MCF 10A (cell line): ENCODE measurements around the gene GET4. TPM values are rescaled to one million over a fixed set of nuclear protein-coding genes. Genes with fewer than 3 reads are reported as not detected.

Source experiments
- BruUV-seq: library from RNA; stranded (reverse); fragments of 400-500 nt; replicated peaks from 2 replicates; lab custom pipeline; 2021; lab: Mats Ljungman, UMichigan
- CTCF ChIA-PET: fragments of 300-600 bp; sonication (Branson Sonifier 250); formaldehyde crosslinking; extraction: SDS; loops from one replicate; lab custom pipeline; 2021; ENCODE audit warnings: antibody characterized with exemption, inconsistent platforms; lab: Yijun Ruan, JAX
- POLR2A ChIA-PET: fragments of 300-600, 350-650 bp; sonication (Branson Sonifier 250); formaldehyde crosslinking; extraction: SDS; loops from one replicate; lab custom pipeline; 2020; ENCODE audit warnings: antibody characterized with exemption, inconsistent platforms; lab: Yijun Ruan, JAX
- DNase-seq: peaks from one replicate; pipeline ENCODE4 v3.0.0-alpha.2; 2018; ENCODE audit not compliant: unreplicated experiment
- H3K27ac Mint-ChIP-seq: one replicate; pipeline ENCODE4 v1.8.0; 2022; ENCODE audit warnings: mild to moderate bottlenecking, low read depth, mixed read lengths; ENCODE audit not compliant: unreplicated experiment
- H3K27me3 Mint-ChIP-seq: one replicate; pipeline ENCODE4 v1.8.0; 2022; ENCODE audit warnings: mixed read lengths; ENCODE audit not compliant: insufficient read depth, unreplicated experiment
- H3K36me3 Mint-ChIP-seq: one replicate; pipeline ENCODE4 v1.8.0; 2022; ENCODE audit warnings: mild to moderate bottlenecking, moderate library complexity, mixed read lengths; ENCODE audit not compliant: insufficient read depth, unreplicated experiment
- H3K4me1 Mint-ChIP-seq: one replicate; pipeline ENCODE4 v1.8.0; 2022; ENCODE audit warnings: mixed read lengths; ENCODE audit not compliant: insufficient read depth, unreplicated experiment
- H3K4me3 Mint-ChIP-seq: one replicate; pipeline ENCODE4 v1.8.0; 2022; ENCODE audit warnings: mild to moderate bottlenecking, moderate library complexity, mixed read lengths; ENCODE audit not compliant: unreplicated experiment
- H3K9me3 Mint-ChIP-seq: one replicate; pipeline ENCODE4 v1.8.0; 2022; ENCODE audit warnings: mixed read lengths; ENCODE audit not compliant: unreplicated experiment
- CTCF ChIP-seq: fragments of 200-600 bp; IDR thresholded peaks from one replicate; pipeline ENCODE4 v1.8.0; 2022; ENCODE audit warnings: antibody characterized with exemption, mild to moderate bottlenecking; ENCODE audit not compliant: unreplicated experiment
- intact Hi-C: fragments of 100-400 bp; cut with micrococcal nuclease; formaldehyde crosslinking; loops from 2 replicates; pipeline ENCODE4 v1.14.1; 2022
- total RNA-seq: library from RNA; stranded (reverse); gene quantifications from 2 replicates; pipeline ENCODE4 v1.2.3, GENCODE V29; 2022

Gene GET4
- total RNA-seq, 1 experiment from 2014 or later, result 32.6 TPM

GRCh38 chr7:854118-854775 lies 22.1 kb upstream of the GET4 start:
- no peak for TF ChIP-seq CTCF
- Mint-ChIP-seq H3K4me3 (no peak overlapping the region), H3K27ac (no peak overlapping the region), H3K4me1 (no peaks in the 10 kb centered on the region), H3K27me3 (no peaks in the 10 kb centered on the region), H3K9me3 (no peaks in the 10 kb centered on the region), H3K36me3 (peaks cover 90% of the 10 kb centered on the region)
- BruUV-seq, result no TSS peak
- intact Hi-C loops, result no loop called here
- CTCF ChIA-PET, result no interaction called here
- DNase-seq, result no peak
- POLR2A ChIA-PET, result interaction anchor here (1.0 to 1.1 kb wide), 2 partner anchors 20 to 21 kb away, joined by 3 read pairs; no protein-coding TSS in a partner anchor

- no TSS peak for BruUV-seq
- no peak for DNase-seq
- H3K4me3 Mint-ChIP-seq, result no peak overlapping the region
- no peak overlapping the region for H3K27ac Mint-ChIP-seq
- H3K9me3 Mint-ChIP-seq, result no peaks in the 10 kb centered on the region
- CTCF ChIA-PET, result interaction anchor here (0.6 kb wide), 1 partner anchor 10 kb away, joined by 3 read pairs; no protein-coding TSS in a partner anchor
- POLR2A ChIA-PET, result no interaction called here
- TF ChIP-seq CTCF, result no peak
- intact Hi-C loops, result no loop called here
- peaks cover 90% of the 10 kb centered on the region for H3K36me3 Mint-ChIP-seq
- H3K27me3 Mint-ChIP-seq, result no peaks in the 10 kb centered on the region
- H3K4me1 Mint-ChIP-seq, result no peaks in the 10 kb centered on the region
These were observed 20.5 kb upstream of the GET4 start for GRCh38 chr7:855686-856369.

- no peak for DNase-seq
- CTCF ChIA-PET, result interaction anchor here (0.6 to 1.1 kb wide), 6 partner anchors 11 to 534 kb away, joined by 3 to 4 read pairs (median 3); partner anchors contain the start of gene SUN1
- Mint-ChIP-seq H3K27me3 (no peaks in the 10 kb centered on the region), H3K27ac (no peak overlapping the region), H3K9me3 (no peaks in the 10 kb centered on the region), H3K4me1 (no peaks in the 10 kb centered on the region), H3K36me3 (peaks cover 90% of the 10 kb centered on the region), H3K4me3 (no peak overlapping the region)
- intact Hi-C loops, result no loop called here
- POLR2A ChIA-PET, result interaction anchor here (0.8 to 2.2 kb wide), 3 partner anchors 11 to 40 kb away, joined by 3 to 7 read pairs (median 3); no protein-coding TSS in a partner anchor
- no peak for TF ChIP-seq CTCF
- no TSS peak for BruUV-seq
These were observed 19.8 kb upstream of the GET4 start for GRCh38 chr7:856444-857095.

GRCh38 chr7:857661-858060 lies 18.7 kb upstream of the GET4 start:
- no peaks in the 10 kb centered on the region for H3K9me3 Mint-ChIP-seq
- H3K4me3 Mint-ChIP-seq, result no peak overlapping the region
- intact Hi-C loops, result no loop called here
- ChIA-PET CTCF (interaction anchor here (0.9 to 1.3 kb wide), 7 partner anchors 10 to 536 kb away, joined by 3 to 8 read pairs (median 3); partner anchors contain the start of gene SUN1), POLR2A (interaction anchor here (0.8 to 2.2 kb wide), 2 partner anchors 10 to 41 kb away, joined by 3 to 7 read pairs; no protein-coding TSS in a partner anchor)
- no peak for DNase-seq
- H3K4me1 Mint-ChIP-seq, result no peaks in the 10 kb centered on the region
- no TSS peak for BruUV-seq
- no peak overlapping the region for H3K27ac Mint-ChIP-seq
- TF ChIP-seq CTCF, result no peak
- H3K36me3 Mint-ChIP-seq, result peaks cover 99% of the 10 kb centered on the region
- no peaks in the 10 kb centered on the region for H3K27me3 Mint-ChIP-seq
